Ammon's horn (tissue), 1 donor: ENCODE measurements around the gene IL5.

Experiments
- DNase-seq: peaks from one replicate; pipeline ENCODE4 v3.0.0-alpha.2; 2016; ENCODE audit warnings: low spot score

The IL5 gene

GRCh38 chr5:132498686-132499271 is 44.5 kb downstream of the IL5 start:
- no peak for DNase-seq

DNA sequence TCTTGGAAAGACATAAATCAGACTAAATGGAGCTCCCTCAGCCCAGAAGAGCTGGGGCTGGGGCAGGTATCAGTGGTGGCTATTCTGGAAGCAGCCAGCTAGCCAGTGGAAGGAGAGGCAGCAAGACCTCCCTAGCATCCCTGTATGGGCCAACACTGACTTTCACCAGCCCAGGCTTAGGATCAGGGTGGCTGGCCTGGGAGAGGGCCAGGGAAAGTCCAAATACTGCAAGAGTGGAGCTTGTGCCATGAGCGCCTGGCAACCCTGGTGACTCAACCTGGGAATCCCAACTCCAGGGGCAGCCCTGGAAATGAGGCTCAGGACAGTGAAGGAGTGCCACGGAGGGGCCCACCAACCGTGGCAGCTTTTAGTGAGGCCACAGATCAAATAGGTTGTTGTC is 45.2 kb downstream of the IL5 start:
- no peak for DNase-seq

GRCh38 chr5:132497488-132497997 is 45.8 kb downstream of the IL5 start:
- DNase-seq = no peak

GRCh38 chr5:132496631-132497487 is 46.5 kb downstream of the IL5 start:
- DNase-seq = peak; percentile 76

DNA sequence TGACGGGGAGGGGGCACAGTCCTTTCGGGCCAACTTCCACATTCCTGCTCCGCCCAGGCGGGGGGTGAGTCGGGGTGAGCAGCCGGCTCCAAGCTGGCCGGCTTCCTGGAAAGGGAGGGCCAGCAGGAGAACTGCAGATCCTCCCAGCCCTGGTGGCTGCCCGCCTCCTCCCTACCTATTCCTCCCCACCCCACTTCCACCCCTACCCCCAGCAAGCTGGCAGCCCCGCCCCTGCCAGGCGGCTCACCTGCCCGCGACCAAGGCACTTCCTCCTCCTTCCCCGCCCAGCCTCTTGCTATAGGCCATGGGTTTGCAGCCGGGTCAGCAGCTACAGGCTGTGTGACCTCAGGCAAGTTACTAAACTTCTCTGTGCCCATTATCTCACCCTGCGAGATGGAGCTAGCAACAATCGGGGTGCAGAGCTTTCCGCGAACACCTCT is 47.1 kb downstream of the IL5 start:
- peak; percentile 75 for DNase-seq

DNA sequence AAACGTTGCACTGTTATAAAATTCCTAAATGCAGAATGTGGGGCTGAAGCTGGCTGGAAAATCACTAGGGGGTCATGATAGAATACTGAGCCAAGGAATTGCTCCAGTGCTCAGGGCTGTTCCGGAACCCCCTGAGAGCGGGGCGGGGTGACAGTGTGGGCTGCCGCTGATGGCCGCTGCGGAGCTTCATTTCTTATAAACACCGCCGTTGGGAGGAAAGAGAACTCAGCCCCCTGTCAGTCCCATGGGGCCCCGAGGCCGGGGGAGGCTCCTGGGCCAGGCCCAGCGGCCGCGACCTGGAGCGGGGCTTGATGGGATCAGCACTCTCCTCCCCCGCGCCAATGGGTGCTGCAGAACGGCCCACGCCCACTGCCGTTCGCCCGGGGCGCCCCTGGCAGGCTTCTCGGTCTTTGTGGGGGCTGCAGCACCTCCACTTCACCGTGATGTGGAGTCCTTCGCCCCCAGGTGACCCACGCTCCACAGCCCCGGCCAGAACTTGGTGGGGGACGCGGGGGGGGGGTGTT is 47.6 kb downstream of the IL5 start:
- peak; percentile 68 for DNase-seq

GRCh38 chr5:132493821-132494220 is 49.5 kb downstream of the IL5 start:
- DNase-seq = no peak

GRCh38 chr5:132493241-132493640 is 50.1 kb downstream of the IL5 start:
- DNase-seq = no peak

- no peak for DNase-seq
Measured at GRCh38 chr5:132492386-132493125, 50.8 kb downstream of the IL5 start.
